Measurements from ENCODE around the gene CTIF. TPM values are rescaled to one million over a fixed set of nuclear protein-coding genes. Genes with fewer than 3 reads are reported as not detected.
A peak's percentile ranks its signal among the peaks of the same experiment; 100 is the strongest.

The CTIF gene
- total RNA-seq, 1 donor from 2014 or later = 51.5 TPM

- DNase-seq (ENCODE audit: low spot score) = no peak
These were observed 166.7 kb downstream of the CTIF start for GRCh38 chr18:48705531-48705930.

GRCh38 chr18:48706731-48707130, 167.9 kb downstream of the CTIF start:
- no peak overlapping the region for H3K4me3 Mint-ChIP-seq (ENCODE audit: unreplicated experiment)
- no peak for DNase-seq (ENCODE audit: low spot score)
- H3K27ac Mint-ChIP-seq (ENCODE audit: unreplicated experiment) = no peak overlapping the region
- H3K36me3 Mint-ChIP-seq (ENCODE audit: low read depth, unreplicated experiment) = peaks cover 12% of the 10 kb centered on the region
- H3K9me3 Mint-ChIP-seq (ENCODE audit: unreplicated experiment) = no peaks in the 10 kb centered on the region
- no peak for TF ChIP-seq CTCF (IDR thresholded peaks at IDR 0.05; ENCODE audit: unreplicated experiment)
- H3K27me3 Mint-ChIP-seq (ENCODE audit: unreplicated experiment) = peaks cover 4% of the 10 kb centered on the region
- peaks cover 71% of the 10 kb centered on the region for H3K4me1 Mint-ChIP-seq (ENCODE audit: unreplicated experiment)

More at GRCh38 chr18:48705531-48705930, 166.7 kb downstream of the CTIF start:
- H3K9me3 Mint-ChIP-seq (ENCODE audit: unreplicated experiment) = no peaks in the 10 kb centered on the region
- no peak for TF ChIP-seq CTCF (IDR thresholded peaks at IDR 0.05; ENCODE audit: unreplicated experiment)
- H3K36me3 Mint-ChIP-seq (ENCODE audit: low read depth, unreplicated experiment) = peaks cover 12% of the 10 kb centered on the region
- peak overlapping the region; percentile 15 for H3K4me3 Mint-ChIP-seq (ENCODE audit: unreplicated experiment)
- H3K27ac Mint-ChIP-seq (ENCODE audit: unreplicated experiment) = peak overlapping the region; percentile 62
- peaks cover 63% of the 10 kb centered on the region for H3K4me1 Mint-ChIP-seq (ENCODE audit: unreplicated experiment)
- peaks cover 2% of the 10 kb centered on the region for H3K27me3 Mint-ChIP-seq (ENCODE audit: unreplicated experiment)

- Mint-ChIP-seq H3K9me3 (ENCODE audit: unreplicated experiment) (no peaks in the 10 kb centered on the region), H3K4me1 (ENCODE audit: unreplicated experiment) (peaks cover 70% of the 10 kb centered on the region), H3K36me3 (ENCODE audit: low read depth, unreplicated experiment) (peaks cover 12% of the 10 kb centered on the region), H3K4me3 (ENCODE audit: unreplicated experiment) (peak overlapping the region; percentile 9), H3K27ac (ENCODE audit: unreplicated experiment) (peak overlapping the region; percentile 50), H3K27me3 (ENCODE audit: unreplicated experiment) (peaks cover 4% of the 10 kb centered on the region)
- TF ChIP-seq CTCF (IDR thresholded peaks at IDR 0.05; ENCODE audit: unreplicated experiment) = no peak
- no peak for DNase-seq (ENCODE audit: low spot score)
These were observed 168.9 kb downstream of the CTIF start for GRCh38 chr18:48707636-48708296.

GRCh38 chr18:48708807-48709206, 170.0 kb downstream of the CTIF start:
- H3K27me3 Mint-ChIP-seq (ENCODE audit: unreplicated experiment) = peaks cover 4% of the 10 kb centered on the region
- H3K4me1 Mint-ChIP-seq (ENCODE audit: unreplicated experiment) = peaks cover 71% of the 10 kb centered on the region
- no peak for TF ChIP-seq CTCF (IDR thresholded peaks at IDR 0.05; ENCODE audit: unreplicated experiment)
- peak overlapping the region; percentile 53 for H3K4me3 Mint-ChIP-seq (ENCODE audit: unreplicated experiment)
- H3K27ac Mint-ChIP-seq (ENCODE audit: unreplicated experiment) = peak overlapping the region; percentile 84
- H3K36me3 Mint-ChIP-seq (ENCODE audit: low read depth, unreplicated experiment) = peaks cover 17% of the 10 kb centered on the region
- no peak for DNase-seq (ENCODE audit: low spot score)
- no peaks in the 10 kb centered on the region for H3K9me3 Mint-ChIP-seq (ENCODE audit: unreplicated experiment)

- Mint-ChIP-seq H3K27me3 (ENCODE audit: unreplicated experiment) (peaks cover 4% of the 10 kb centered on the region), H3K9me3 (ENCODE audit: unreplicated experiment) (no peaks in the 10 kb centered on the region), H3K4me3 (ENCODE audit: unreplicated experiment) (no peak overlapping the region), H3K4me1 (ENCODE audit: unreplicated experiment) (peaks cover 70% of the 10 kb centered on the region), H3K36me3 (ENCODE audit: low read depth, unreplicated experiment) (peaks cover 17% of the 10 kb centered on the region), H3K27ac (ENCODE audit: unreplicated experiment) (peak overlapping the region; percentile 84)
- peak; percentile 47 for DNase-seq (ENCODE audit: low spot score)
- no peak for TF ChIP-seq CTCF (IDR thresholded peaks at IDR 0.05; ENCODE audit: unreplicated experiment)
These were observed 170.7 kb downstream of the CTIF start for GRCh38 chr18:48709371-48710062.
